Osteoblast (primary cell): ENCODE results near the gene PNKD. TPM values are rescaled to one million over a fixed set of nuclear protein-coding genes. Genes with fewer than 3 reads are reported as not detected.

Experiments used
- DNase-seq: peaks from one replicate; pipeline ENCODE4 v3.0.0; 2011; ENCODE audit warnings: low spot score, mixed read lengths; ENCODE audit not compliant: insufficient read length; ENCODE audit errors: missing footprints
- H2AFZ ChIP-seq: 2 replicates; pipeline ENCODE4 v1.6.0; 2011; ENCODE audit warnings: mild to moderate bottlenecking, low read length
- H3K27ac ChIP-seq: 2 replicates; pipeline ENCODE4 v1.5.1; 2011; ENCODE audit warnings: mild to moderate bottlenecking, low read depth, low read length, moderate library complexity
- H3K27me3 ChIP-seq: 2 replicates; pipeline ENCODE4 v1.6.0; 2012; ENCODE audit warnings: mild to moderate bottlenecking, control low read depth, inconsistent platforms, low read length, moderate library complexity; ENCODE audit not compliant: insufficient read depth
- H3K36me3 ChIP-seq: 2 replicates; pipeline ENCODE4 v1.5.1; 2011; ENCODE audit warnings: mild to moderate bottlenecking, low read length, control low read depth, moderate library complexity; ENCODE audit not compliant: insufficient read depth
- H3K4me1 ChIP-seq: 2 replicates; pipeline ENCODE4 v1.5.1; 2011; ENCODE audit warnings: mild to moderate bottlenecking, low read length, control low read depth, moderate library complexity; ENCODE audit not compliant: insufficient read depth
- H3K4me2 ChIP-seq: 2 replicates; pipeline ENCODE4 v1.6.0; 2011; ENCODE audit warnings: mild to moderate bottlenecking, low read length; ENCODE audit not compliant: insufficient read depth
- H3K4me3 ChIP-seq: fragments of 200-600 bp; sonication (generic); 3 replicates; pipeline ENCODE4 v1.5.1; 2012; ENCODE audit warnings: mild to moderate bottlenecking, low read length, inconsistent platforms; ENCODE audit not compliant: insufficient read depth
- H3K79me2 ChIP-seq: 2 replicates; pipeline ENCODE4 v1.6.0; 2012; ENCODE audit warnings: mild to moderate bottlenecking, low read length, control low read depth, inconsistent platforms; ENCODE audit not compliant: insufficient read depth
- H3K9me3 ChIP-seq: 2 replicates; pipeline ENCODE4 v1.5.1; 2011; ENCODE audit warnings: low read depth, low read length, control low read depth
- H4K20me1 ChIP-seq: 2 replicates; pipeline ENCODE4 v1.6.0; 2012; ENCODE audit warnings: mild to moderate bottlenecking, low read length, control low read depth; ENCODE audit not compliant: insufficient read depth
- total RNA-seq: library from RNA; depleted of rRNA; stranded (reverse); fragments of >200 nt; gene quantifications from 2 replicates; pipeline ENCODE4 v1.2.3, GENCODE V29; 2012
- TF ChIP-seq, protein P1 (sequence below): IDR thresholded peaks from 2 replicates; pipeline ENCODE4 v1.5.1; 2011; ENCODE audit warnings: mild to moderate bottlenecking, low read depth, low read length, moderate library complexity; ENCODE audit errors: extremely low read depth

Gene PNKD
- total RNA-seq, 1 donor, result 23.2 TPM

DNA sequence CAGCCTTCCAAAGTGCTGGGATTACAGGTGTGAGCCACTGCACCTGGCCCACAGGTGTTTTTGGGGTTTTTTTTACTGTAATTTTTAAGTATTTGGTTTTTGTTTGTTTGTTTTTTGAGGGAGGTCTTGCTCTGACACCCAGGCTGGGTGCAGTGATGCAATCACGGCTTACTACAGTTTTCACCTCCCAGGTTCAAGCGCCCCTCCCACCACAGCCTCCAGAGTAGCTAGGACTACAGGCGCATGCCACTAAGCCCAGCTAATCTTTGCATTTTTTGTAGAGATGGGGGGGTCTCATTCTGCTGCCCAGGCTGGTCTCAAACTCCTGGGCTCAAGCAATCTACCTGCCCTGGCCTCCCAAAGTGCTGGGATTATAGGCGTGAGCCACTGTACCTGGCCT, 104.5 kb downstream of the PNKD start:
- no peak overlapping the region for H3K27ac ChIP-seq
- peaks cover 6% of the 10 kb centered on the region for H3K4me1 ChIP-seq
- no peaks in the 10 kb centered on the region for H3K9me3 ChIP-seq
- no peak overlapping the region for H2AFZ ChIP-seq
- H4K20me1 ChIP-seq, result no peaks in the 10 kb centered on the region
- no peaks in the 10 kb centered on the region for H3K79me2 ChIP-seq
- no peak for DNase-seq
- H3K36me3 ChIP-seq, result no peaks in the 10 kb centered on the region
- TF ChIP-seq, protein P1, sequence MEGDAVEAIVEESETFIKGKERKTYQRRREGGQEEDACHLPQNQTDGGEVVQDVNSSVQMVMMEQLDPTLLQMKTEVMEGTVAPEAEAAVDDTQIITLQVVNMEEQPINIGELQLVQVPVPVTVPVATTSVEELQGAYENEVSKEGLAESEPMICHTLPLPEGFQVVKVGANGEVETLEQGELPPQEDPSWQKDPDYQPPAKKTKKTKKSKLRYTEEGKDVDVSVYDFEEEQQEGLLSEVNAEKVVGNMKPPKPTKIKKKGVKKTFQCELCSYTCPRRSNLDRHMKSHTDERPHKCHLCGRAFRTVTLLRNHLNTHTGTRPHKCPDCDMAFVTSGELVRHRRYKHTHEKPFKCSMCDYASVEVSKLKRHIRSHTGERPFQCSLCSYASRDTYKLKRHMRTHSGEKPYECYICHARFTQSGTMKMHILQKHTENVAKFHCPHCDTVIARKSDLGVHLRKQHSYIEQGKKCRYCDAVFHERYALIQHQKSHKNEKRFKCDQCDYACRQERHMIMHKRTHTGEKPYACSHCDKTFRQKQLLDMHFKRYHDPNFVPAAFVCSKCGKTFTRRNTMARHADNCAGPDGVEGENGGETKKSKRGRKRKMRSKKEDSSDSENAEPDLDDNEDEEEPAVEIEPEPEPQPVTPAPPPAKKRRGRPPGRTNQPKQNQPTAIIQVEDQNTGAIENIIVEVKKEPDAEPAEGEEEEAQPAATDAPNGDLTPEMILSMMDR, result no peak
- no peak overlapping the region for H3K4me3 ChIP-seq
- H3K4me2 ChIP-seq, result no peak overlapping the region
- H3K27me3 ChIP-seq, result peaks cover 4% of the 10 kb centered on the region

DNA sequence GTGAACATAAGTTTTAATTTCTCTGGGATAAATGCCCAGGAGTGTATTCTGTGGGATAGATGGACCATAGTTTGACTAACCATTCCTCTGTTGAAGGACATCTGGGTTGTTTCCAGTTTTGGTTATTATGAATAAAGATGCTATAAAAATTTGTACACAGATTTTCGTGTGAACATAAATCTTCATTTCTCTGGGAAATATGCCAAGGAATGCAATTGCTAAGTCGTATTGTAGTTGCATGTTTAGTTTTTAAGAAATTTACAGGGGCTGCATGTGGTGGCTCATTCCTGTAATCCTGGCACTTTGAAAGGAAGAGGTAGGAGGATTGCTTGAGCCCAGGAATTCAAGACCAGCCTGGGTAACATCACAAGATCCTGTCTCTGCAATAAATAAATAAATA, 104.9 kb downstream of the PNKD start:
- Histone ChIP-seq H3K4me1 (peaks cover 6% of the 10 kb centered on the region), H3K4me2 (no peak overlapping the region), H3K4me3 (no peak overlapping the region), H3K36me3 (no peaks in the 10 kb centered on the region), H4K20me1 (no peaks in the 10 kb centered on the region), H2AFZ (no peak overlapping the region), H3K27ac (no peak overlapping the region), H3K9me3 (no peaks in the 10 kb centered on the region), H3K79me2 (no peaks in the 10 kb centered on the region), H3K27me3 (peaks cover 4% of the 10 kb centered on the region)
- TF ChIP-seq, protein P1, result no peak
- peak; percentile 62 for DNase-seq

DNA sequence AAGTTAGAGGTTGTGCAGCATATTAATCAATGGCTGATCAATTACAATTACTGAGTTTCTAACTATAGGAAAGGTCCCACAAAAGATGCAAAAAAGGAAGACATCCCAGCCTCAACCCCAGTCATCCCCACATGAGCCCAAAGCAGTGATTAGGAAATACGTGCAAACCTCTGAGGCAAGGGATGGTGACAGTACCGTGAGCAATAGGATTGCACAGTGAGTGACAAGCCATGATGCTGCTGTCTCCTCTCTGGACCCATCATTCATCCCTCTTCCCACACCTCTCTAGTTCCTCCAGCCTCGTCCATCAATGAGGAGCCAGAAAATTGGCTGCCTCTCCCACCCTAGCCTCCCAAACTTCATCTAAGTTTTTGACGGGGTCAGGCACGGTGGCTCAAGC, 107.7 kb downstream of the PNKD start:
- H4K20me1 ChIP-seq, result no peaks in the 10 kb centered on the region

DNA sequence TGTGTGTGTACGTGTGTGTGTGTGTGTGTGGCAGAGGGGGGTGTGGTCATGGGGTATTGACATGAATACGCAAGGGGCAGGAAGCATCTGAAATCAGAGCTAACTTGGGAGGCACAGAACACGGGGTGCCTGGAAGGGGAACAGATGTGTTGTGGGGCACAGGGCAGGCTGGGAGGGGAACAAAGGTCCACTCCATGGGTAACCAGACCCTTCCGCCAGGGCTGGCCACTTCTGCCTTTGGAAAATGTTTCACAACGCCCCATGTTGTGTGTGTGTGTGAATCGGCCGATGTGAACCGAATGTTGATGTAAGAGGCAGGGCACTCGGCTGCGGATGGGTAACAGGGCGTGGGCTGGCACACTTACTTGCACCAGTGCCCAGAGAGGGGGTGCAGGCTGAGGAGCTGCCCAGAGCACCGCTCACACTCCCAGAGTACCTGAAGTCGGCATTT, 111.6 kb downstream of the PNKD start, which contains the start of gene SLC11A1:
Gene SLC11A1 (plus strand): TSS at position 358 of the 451 bp plus-strand sequence. CDS start 96 bp downstream, outside the sequence.
- Histone ChIP-seq H4K20me1 (no peaks in the 10 kb centered on the region), H3K79me2 (no peaks in the 10 kb centered on the region), H2AFZ (no peak within 1 kb of the TSS), H3K27me3 (peaks cover 14% of the 10 kb centered on the region), H3K4me2 (no peak within 1 kb of the TSS), H3K4me3 (no peak within 1 kb of the TSS), H3K9me3 (no peaks in the 10 kb centered on the region), H3K4me1 (no peaks in the 10 kb centered on the region), H3K27ac (no peak within 1 kb of the TSS), H3K36me3 (no peaks in the 10 kb centered on the region)
- TF ChIP-seq, protein P1, result no peak
- DNase-seq, result peak; percentile 39

More for the DNA sequence above, 107.7 kb downstream of the PNKD start:
- peaks cover 13% of the 10 kb centered on the region for H3K27me3 ChIP-seq
- no peaks in the 10 kb centered on the region for H3K79me2 ChIP-seq
- H2AFZ ChIP-seq, result no peak overlapping the region
- H3K36me3 ChIP-seq, result no peaks in the 10 kb centered on the region
- H3K4me3 ChIP-seq, result no peak overlapping the region
- no peaks in the 10 kb centered on the region for H3K4me1 ChIP-seq
- no peak overlapping the region for H3K4me2 ChIP-seq
- TF ChIP-seq, protein P1, result no peak
- H3K27ac ChIP-seq, result no peak overlapping the region
- no peaks in the 10 kb centered on the region for H3K9me3 ChIP-seq
- no peak for DNase-seq
